ENCODE data around the gene FAF2.

GRCh38 chr5:176400382-176401156 is 47.6 kb upstream of the FAF2 start:
- TF ChIP-seq CTCF (IDR thresholded peaks at IDR 0.05; ENCODE audit: insufficient read depth, low read length), result no peak
- TF ChIP-seq REST (IDR thresholded peaks at IDR 0.05; ENCODE audit: insufficient replicate concordance, low read depth), result no peak
- TF ChIP-seq GABPA (IDR thresholded peaks at IDR 0.05; ENCODE audit: low read depth), result no peak
- no peak for TF ChIP-seq POLR2AphosphoS5 (IDR thresholded peaks at IDR 0.05; ENCODE audit: low read depth)
- TF ChIP-seq SPI1 (IDR thresholded peaks at IDR 0.05; ENCODE audit: borderline replicate concordance, low read depth), result no peak

All from HL-60 (cell line).